ENCODE measurements around the gene CHL1.

Gene CHL1

DNA sequence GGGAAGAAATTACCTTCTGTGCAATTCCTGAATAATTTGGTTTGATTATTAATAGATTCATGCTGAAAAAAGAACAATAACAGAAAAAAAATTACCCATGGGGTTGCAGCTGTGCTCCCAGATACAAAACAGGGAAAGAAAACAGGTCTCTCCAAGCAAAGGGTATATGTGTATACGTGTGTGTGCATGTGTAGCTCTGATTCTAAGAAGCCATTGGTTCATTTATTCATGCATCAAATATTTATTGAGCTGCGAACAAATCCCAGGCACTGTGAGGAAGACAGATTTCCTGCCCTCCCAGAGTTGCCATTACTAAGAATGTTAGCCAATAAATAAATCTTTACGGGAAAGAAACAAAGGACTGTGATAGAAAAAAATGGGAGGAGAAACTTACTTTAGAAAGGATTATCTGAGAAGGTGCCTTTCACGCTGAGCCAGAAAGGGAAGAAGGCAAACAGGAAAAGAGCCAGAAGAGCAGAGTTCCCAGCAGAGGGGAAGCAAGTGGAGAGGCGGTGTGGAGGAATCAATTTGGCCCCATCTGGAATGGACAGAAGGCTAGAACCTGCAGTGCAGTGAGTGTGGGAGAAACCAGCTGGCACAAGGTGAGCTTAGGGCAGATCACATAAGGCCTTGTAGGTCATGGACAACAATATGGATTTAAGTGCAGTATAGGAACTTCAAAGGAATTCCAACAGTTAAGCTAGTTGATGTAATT is 20.7 kb downstream of the CHL1 start:
- DNase-seq (ENCODE audit: low read depth, low spot score): no peak

DNA sequence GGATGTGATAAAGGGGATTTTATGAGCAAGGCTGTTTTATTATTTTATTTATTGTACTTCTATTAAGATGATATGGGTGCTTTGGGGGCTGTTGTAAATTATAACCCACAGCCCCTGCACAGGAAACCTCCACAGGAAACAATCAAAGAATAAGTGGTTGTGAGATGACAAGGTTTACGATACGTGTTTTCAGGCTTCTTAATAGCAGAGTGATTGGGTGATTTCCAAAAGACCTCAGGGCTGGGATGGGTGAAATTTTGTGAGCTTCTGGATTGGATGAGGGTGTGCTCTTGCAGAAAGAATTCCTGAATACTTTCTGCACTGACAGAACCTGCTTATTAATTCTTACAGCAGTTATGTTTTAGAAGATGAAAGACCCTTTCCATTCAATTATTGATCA is 21.4 kb downstream of the CHL1 start:
- no peak for DNase-seq (ENCODE audit: low read depth, low spot score)

DNA sequence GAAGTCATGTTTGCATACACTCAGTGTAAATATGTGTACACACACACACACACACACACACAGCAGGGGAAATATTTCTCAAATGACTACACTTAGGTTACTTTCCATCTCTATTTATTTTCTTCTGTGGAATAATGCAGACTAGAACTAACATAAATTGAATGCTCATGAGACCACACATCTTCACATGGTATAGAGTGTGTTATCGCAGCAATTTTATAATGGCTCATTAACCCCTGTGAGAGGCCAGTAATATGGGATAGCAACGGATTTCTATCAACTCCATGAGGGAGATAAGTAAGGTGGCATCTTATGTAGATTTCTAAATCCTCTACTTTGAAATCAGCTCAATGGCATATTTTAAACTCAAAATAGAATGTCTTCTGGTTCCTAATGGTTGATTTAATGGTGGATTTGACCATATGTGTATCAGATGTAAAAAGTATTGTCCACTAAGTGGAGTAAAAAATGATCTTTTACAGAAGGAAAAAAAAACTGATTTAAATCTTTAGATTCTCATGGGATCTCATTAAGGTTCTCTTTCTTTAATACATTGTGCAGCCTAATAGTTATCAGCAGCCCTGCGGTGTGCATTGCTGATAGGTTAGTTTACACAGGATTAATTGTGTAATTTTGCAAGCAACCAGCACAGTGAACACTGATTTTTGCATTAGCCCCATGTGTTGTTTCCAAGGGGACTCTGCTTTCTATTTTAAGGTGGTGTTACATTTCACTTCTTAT is 32.0 kb downstream of the CHL1 start:
- DNase-seq (ENCODE audit: low read depth, low spot score): no peak

DNA sequence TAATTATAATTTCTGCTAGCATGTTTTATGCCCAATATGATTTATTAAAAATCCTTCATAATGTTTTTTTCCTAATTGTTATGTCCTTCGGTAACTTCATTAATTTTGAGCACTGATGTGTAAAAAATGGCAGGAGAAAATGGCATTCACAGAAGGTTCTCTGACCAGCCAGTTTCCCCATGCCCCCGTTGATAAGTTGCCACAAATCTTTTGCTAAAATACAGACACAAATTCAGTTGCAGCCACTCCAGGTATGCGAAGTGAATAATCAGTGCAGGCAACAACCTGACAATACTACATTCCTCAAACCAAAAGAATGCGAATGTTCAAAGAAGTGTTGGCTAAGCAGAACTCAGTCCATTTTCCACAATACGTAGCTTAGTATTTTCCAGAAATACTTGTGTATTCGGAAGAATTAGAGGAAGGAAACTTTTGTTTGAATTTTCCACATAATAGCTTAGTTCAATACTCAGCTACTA is 32.7 kb downstream of the CHL1 start:
- DNase-seq (ENCODE audit: low read depth, low spot score): no peak

DNA sequence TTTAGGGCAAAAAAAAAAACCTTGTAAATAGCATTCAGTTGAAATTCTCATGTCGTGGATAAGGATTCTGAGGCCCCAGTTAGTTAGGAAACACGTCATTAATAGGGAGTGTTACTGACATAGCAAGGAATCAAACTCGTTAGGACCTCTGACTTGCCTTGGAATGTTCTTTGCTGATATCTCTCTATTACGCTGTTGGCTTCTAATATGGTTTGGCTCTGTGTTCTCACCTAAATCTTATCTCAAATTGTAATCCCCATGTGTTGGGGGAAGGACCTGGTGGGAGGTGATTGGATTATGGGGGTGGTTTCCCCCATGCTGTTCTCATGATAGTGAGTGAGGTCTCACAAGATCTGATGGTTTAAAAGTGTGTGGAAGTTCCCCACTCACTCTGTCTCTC is 40.3 kb downstream of the CHL1 start:
- no peak for DNase-seq (ENCODE audit: low read depth, low spot score)

DNA sequence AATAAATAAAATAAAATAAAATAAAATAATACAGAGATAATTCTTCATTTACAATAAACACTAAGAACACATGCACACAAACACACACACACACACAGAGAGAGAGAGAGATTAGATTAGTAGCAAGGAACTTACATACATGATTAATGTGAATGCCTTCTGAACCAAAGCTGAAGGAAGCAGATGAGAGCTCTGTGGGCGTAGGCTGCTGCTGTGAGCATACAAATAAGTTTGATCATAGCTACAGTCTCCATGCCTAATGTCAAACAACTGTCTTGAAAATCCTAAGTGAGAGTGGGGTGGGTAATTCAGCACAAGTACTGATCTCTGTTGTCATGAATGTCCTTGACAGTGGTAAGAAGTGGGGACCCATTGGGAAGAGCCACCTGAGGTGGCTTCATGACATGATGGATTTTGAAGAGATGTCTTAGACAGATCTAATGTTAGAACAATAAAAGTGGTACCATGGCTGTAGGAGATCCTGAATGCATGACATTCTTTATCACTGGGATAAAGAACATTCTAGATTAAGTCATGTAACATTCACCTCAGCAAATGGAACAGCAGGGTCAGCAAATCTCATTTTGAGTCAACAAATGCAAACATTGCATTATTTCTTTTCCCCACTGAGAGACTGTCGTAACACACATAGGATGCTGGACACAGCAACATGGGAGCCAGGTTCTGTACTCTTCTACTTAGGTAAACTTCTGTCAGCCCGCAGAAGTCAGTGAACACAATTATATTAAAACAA is 46.2 kb downstream of the CHL1 start:
- DNase-seq (ENCODE audit: low read depth, low spot score): no peak

DNA sequence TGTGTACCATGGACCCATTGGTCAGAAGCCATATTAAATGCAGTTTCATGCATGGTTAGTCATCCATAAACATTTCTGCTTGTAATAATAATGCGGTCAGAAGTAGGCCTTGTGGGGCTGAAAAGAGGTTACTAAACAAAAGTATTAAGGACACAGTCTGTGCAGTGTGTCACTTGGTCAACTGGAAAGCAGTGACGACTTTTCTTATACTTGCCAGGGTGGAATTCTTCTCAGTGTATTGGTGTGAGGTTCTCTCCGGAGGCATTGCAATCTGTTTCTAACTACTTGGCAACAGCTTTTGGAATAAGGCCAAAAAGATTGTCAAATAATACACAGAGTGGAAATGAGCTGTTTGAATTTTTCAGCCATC is 46.8 kb downstream of the CHL1 start:
- no peak for DNase-seq (ENCODE audit: low read depth, low spot score)

DNA sequence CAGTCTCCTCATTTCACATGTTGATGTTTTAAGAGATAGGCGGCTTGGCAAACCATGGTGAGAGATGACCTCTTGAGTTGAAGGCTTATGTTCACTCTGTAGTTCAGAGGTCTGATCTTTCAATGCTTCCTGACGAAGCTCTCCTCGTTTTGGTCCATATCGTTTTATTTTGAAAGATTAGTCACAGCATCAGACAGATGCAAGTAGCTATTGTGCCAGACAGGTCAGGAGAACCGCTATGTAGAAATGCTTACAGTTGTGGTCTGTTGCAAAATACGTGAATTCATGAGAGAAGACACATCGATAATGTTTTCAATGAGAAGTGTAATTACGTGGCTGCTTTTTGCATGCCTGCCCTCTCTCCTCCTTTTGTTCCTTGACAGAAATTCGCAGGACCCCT is 47.5 kb downstream of the CHL1 start:
- no peak for DNase-seq (ENCODE audit: low read depth, low spot score)

DNA sequence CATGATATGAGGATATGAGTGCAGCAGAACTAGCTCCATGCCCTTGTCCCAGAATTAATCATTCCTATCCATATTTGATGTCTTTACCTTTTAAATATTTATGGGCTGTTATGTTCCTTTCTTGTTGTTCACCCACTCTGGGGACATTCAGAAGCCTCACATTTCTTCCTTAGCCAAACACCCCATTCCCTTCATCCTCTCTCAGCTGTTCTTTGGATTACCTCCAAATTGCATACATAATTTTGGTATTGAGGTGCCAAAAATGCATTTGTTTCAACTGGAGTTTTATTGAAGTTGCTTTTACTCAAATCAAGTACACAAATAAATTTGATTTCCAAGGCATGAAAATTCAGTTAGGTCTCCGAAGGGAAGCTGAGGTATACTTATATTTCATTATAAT is 51.4 kb downstream of the CHL1 start:
- DNase-seq (ENCODE audit: low read depth, low spot score): no peak

DNA sequence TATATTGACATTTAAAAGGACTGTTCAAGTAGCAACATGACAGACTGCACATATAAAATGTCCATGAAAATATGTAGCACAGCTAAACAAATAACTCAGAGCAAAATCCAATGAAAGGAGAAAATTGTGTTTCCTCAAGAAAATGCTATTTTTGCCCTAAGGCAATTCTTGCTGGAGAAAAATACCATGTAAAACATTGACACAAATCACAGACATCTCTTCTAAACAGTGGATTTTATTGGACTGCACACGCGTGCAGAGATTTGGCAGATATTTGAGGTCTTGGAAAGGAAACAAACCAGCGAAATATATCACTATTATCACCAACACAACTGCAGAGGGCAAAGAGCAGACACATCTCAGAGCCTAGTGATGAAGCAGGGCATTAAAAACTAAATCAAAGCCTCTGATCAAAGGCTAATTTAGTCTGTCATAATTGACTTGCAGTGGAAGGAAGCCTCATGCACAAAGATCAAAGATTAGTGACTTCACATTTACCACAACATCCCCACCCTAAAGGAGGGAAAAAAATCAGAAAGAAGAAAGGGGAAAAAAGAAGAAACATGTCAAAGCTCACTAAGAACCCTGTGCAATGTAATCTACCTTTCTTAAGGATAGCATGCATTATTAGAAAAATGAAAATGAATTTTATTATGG is 52.4 kb downstream of the CHL1 start:
- DNase-seq (ENCODE audit: low read depth, low spot score): no peak

DNA sequence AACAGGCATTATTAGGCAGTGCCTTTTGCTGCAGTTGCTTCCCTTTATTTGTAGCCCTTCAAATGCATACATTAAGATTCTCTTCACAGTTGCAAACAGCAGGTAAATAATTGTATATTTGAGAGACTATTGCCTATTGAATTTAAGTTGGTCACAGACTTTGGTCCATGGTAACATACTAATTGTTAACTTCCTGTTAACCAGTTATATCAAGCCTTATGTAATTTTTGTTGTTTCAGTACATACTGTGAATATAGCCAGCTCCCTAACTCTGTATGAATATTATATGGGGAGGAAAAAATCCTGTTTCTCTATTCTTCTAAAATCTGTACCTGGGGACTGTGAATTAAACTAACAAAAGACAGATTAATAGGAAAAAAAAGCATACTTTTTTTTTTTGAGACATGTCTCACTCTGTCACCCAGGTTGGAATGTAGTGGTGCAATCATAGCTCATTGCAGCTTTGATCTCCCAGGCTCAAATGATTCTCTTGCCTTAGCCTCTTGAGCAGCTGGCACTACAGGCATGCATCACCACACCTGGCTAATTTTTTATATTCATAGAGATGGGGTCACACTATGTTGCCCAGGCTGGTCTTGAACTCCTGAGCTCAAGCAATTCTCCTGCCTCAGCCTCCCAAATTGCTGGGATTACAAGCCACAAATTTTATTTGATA is 53.2 kb downstream of the CHL1 start:
- no peak for DNase-seq (ENCODE audit: low read depth, low spot score)

DNA sequence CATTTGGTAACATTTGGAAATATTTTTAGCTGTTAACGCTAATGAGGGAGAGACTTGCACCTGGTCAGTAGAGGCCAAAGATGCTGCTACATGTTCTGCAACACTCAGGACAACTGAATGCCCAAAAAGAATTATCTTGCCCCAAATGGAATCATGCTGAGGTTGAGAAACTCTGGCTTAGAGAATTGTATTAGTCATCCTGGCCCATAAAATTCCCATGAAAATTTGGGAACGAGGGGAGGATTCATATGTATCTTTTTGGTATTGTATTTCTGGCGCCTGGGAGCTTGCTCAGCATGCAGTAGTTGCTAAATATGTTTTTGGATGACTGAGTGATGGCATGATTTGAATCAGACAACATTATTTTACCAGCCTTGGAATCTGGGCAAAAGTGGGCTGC is 59.9 kb downstream of the CHL1 start:
- no peak for DNase-seq (ENCODE audit: low read depth, low spot score)

DNA sequence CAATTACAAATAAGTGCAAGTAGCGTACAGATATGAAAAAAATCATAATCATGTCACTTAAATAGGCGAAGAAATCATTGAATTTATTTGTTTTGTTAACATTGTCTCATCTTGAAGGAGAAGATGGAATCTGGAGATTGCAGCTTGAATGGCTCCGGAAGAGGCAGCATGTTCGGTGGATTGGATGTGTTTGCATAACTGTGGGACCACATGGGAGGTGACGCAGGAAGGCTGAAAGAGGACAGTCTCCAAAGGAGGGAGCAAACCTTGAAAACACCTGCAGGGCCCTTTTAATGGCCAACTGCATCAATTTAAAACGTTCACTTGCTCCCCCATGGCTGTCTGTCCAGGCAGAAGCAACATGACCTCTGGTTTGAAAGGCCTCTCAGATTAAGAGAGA is 61.3 kb downstream of the CHL1 start:
- no peak for DNase-seq (ENCODE audit: low read depth, low spot score)

DNA sequence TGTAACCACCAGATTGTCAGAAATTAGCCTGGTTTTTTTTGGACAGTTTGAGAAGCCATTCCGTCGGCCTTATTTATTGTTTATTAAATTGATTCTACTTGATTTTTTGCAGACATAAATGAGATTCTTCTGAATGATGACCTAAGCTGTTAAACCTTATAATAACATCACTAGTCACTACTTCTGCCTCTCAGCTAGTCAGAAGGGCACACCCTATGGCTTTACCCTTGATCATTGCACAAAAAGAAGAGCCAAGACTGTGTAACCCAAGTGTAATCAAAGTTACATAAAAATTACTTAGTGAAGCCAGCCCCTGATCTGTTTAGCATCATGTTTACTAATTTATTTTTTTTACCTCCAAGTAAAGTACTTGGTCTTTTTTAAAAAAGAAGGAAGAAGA is 64.3 kb downstream of the CHL1 start:
- DNase-seq (ENCODE audit: low read depth, low spot score): no peak

DNA sequence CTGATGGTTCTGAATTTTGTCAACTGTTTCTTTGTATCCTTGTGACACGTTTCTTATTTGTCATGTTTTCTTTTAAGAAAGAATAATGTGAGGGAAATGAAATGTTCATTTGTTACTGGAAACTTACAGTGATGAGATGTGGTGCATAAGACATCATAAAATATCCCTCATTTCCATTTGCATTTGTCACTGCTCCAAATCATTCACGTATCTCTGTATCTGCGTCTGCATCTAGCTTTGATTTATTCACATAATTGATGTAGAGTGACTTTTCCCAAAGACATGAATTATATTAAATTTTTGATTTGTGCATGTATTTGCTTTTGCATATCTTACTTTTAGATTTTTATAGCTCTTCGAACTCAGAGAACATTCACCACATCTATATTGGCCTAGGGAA is 66.8 kb downstream of the CHL1 start:
- DNase-seq (ENCODE audit: low read depth, low spot score): no peak

DNA sequence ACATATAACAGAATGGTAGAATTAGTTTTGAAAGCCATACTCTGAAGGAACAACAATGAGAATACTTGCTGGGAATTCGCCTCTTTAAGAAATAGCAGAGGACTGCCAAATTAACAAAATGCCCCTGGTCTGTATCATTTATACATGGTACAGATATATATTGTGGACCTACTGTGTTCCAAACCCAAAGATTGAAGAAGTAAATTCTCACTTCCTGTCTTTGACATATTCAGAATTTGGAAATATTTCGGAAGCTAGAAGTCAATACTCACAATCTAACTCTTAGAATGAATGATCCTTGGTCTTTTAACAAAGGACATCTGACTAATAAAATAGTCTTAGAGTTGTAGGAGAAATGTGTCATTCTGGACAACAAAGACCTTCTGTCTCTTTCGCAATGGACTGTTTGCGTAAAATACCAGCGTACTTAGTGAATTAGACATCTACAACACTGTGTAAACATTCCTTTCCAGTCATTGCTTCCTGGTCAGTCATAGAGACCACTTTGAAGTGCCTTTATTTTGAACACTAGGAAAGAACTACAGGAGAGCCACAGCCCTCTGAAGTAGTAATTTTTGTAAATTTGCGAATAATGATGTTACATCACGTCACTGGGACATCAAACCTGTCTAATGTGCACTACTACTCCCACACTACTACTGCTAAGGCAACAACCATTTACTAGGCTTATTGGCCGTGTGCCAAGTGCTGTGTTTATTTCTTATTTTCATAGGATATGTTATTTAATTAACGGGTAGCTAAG is 68.0 kb downstream of the CHL1 start:
- no peak for DNase-seq (ENCODE audit: low read depth, low spot score)

DNA sequence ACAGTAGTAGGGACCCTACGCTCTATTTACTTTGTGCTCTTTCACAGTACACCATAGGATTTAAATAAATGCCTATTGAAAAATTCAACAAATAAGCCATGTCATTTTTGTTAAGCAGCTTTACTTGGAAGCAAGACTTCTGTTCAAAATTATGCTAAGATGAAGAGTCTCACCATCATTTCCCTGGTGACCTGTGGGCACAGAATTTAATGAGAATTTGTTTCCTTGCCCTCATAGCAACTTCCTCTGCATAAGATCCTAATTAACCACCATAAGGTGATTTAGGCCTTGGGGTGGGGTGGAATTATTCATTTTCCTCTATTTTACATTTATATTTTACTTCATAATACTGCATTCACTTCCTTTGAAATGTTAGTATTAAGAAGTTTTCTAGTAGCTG is 70.5 kb downstream of the CHL1 start:
- no peak for DNase-seq (ENCODE audit: low read depth, low spot score)

DNA sequence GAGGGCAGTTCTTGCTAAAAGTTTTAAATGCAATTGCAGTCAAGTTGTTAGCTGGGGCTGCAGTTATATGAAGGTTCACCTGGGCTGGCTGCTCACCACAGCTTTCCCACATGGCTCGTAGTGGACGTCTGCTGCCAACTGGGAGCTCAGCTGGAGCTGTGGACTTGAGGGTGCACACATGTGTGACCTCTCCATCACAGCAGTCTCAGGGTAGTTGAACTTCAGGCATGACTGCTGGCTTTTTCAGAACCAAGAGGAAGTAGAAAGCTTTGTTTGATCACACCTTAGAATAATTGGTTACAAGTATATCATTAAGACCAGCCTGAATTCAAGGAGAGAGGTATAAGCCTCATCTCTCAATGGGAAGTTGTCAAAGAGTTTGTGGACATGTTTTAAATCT is 74.1 kb downstream of the CHL1 start:
- DNase-seq (ENCODE audit: low read depth, low spot score): no peak

DNA sequence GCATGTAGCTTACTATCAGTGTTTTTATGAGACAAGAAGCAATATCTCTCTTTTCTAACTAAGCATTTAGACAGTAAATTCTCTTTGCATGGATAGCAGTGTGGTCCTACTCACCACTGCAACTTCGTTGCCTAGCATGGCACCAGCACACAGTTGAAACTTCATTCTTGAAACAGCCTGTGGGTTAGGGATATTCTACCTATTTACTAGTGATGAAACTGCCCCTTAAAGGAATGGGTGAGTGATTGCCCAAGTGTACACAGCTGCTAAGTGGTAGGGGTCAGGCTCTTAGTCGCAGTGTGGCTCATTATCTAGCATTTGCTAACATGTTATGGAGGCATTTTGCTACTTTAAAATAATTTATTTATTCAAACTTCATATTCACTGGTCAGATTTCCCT is 78.4 kb downstream of the CHL1 start:
- no peak for DNase-seq (ENCODE audit: low read depth, low spot score)

DNA sequence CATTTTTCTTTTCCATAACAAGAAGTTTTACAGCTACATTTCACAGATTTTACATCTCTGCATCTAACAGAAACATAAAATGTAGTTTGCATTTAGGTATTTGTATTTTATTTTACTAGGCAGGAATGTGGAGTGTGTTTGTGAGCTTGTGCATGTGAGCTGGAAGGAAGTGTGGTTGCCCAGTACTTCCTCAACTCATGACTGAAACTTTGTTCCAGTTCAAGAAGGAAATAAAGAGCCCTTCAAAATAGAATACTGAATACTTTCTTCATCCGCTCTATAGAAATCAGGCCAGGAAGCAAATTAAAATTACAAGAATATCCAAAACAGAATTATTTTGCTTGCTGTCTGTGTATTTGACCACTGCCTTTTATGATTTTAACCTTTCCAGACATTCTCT is 81.3 kb downstream of the CHL1 start:
- no peak for DNase-seq (ENCODE audit: low read depth, low spot score)

All from activated naive CD8-positive, alpha-beta T cell treated with anti-CD3 and anti-CD28 coated beads, Interleukin-2, amount 50 U/mL, for 16 hours (primary cell).